Stimulated activated CD4-positive, alpha-beta T cell treated with anti-CD3 and anti-CD28 coated beads, Interleukin-4, amount 100 ng/mL, for 24 hours (primary cell): ENCODE measurements around the gene PTPN3.

Source experiments
- DNase-seq: peaks from one replicate; pipeline ENCODE4 v3.0.0-alpha.2; 2020

The PTPN3 gene

GRCh38 chr9:109476642-109477257 lies 21.4 kb downstream of the PTPN3 start:
- no peak for DNase-seq

DNA sequence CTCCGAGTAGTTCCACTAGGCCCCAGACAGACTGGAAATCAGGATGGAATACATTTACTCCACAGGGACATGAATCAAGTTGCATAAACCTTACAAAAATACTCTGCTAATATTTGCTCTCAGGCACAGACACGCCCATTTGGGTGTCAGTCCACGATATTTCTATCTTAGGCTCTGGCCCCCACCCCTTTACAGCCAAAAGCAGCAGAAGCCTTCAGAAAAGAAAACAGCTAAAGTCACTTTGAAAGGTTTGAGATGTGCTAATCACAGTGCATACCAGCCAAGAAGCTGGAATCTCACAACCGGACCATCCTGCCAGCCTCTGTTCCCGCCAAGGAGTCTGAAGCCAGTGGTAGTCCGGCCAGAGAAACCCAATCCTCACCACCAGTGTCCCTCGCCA lies 22.6 kb downstream of the PTPN3 start:
- no peak for DNase-seq

GRCh38 chr9:109474944-109475343 lies 23.2 kb downstream of the PTPN3 start:
- no peak for DNase-seq

DNA sequence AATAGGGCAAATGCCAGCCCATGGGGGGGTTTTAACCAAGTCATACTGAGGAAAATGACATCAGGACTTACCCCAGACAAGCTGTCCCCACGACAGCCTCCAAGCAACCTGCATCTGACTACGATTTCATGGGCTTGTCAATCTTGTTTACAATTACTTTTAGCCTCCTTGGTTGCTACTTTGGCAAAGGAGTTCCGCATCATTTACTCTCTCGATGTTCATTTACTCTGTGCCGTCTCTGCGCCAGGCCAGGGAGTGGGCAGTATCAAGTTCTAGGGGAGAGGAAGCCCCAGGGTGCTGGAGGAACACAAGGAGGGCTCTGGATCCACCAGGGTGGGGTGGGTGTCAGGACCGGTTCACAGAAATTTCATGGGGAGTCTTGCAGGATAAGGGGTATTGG lies 23.9 kb downstream of the PTPN3 start:
- no peak for DNase-seq

DNA sequence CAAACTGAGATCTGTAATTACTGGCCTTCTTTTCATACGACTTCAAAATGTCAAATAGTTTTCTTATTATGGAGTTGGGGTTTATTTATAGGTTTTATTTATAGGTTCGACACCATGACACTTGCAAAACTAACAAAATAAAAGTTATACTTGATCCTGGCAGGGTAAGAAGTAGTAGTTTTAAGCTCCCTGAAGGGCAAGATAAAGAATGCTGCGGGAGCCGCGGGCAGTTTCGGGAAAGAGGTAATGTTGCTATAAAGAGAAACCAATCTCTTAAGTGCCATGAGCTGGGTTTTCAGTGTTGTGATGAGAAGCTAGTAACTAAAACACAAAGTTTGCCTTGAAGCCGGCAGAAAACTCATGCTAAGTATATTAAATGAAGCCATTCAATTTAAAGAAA lies 24.8 kb downstream of the PTPN3 start:
- no peak for DNase-seq

GRCh38 chr9:109471475-109472393 lies 26.4 kb downstream of the PTPN3 start:
- no peak for DNase-seq

DNA sequence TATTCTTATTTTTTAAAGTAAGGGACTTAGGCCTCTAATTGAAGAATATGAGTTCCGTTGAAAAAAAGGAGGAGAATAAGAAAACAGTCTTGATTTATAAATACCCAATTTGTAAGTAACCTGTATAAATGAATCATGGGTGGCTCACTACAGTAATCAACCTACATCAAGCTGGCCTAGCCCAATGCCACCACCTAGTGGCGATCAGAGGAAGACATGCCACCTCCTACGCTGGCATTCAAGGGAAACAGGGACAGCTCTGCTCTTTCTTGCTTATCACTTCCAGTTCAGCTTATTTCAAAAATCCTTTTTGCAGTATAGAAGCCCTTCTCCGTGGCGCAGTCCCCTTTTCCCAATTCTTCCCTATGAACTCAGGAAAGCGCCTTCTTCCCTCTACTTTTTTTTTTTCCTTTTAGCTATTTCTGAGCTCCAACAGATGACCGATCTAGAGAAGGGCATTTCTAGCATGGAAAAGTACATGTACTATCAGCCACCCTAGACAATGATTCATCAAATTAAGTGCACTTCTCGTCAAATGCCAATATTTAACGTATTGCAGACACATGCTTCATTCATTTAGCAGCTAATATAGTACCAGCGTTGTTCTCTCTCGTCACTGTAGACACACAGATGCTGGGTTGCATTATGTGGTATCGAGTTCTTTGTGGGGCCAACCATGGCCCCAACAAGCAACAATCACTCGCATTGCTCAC lies 28.3 kb downstream of the PTPN3 start:
- DNase-seq = peak; percentile 67

DNA sequence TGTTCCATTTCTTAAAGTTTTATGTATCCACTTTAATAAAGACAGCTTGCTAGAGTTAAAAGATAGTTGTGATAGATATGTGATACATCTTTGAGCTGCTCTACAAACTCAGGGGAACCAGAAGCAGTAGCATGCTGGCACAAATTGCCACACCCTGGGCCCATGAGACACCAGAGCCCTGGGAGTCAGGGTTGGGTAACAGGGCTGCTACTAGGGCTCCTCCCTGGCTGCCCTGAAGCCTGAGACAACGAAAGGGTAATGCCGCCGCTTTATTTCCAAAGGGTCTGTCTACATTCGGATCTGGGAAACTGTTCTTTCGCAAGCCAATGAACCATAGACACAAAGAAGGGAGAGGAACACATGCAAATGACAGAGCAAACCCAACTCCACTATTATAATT lies 29.2 kb downstream of the PTPN3 start:
- DNase-seq = no peak

DNA sequence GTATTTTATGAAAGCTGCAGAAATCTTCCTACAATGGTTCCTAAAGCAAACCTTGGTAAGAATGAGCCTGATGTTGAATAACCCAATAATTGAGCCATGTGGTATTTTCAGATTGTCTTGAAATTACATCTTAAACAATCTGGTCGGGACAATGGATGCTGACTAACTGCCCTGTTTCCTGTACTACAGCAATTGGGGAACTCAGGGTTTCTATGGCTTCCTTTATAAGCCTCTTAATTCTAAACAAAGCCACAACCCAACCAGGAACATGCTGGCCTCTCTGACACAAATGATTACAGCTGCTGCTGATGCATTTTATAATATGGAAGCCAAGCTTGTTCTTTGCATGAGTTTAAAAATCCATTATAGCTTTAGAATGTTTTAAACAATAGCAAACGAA lies 30.2 kb downstream of the PTPN3 start:
- no peak for DNase-seq

DNA sequence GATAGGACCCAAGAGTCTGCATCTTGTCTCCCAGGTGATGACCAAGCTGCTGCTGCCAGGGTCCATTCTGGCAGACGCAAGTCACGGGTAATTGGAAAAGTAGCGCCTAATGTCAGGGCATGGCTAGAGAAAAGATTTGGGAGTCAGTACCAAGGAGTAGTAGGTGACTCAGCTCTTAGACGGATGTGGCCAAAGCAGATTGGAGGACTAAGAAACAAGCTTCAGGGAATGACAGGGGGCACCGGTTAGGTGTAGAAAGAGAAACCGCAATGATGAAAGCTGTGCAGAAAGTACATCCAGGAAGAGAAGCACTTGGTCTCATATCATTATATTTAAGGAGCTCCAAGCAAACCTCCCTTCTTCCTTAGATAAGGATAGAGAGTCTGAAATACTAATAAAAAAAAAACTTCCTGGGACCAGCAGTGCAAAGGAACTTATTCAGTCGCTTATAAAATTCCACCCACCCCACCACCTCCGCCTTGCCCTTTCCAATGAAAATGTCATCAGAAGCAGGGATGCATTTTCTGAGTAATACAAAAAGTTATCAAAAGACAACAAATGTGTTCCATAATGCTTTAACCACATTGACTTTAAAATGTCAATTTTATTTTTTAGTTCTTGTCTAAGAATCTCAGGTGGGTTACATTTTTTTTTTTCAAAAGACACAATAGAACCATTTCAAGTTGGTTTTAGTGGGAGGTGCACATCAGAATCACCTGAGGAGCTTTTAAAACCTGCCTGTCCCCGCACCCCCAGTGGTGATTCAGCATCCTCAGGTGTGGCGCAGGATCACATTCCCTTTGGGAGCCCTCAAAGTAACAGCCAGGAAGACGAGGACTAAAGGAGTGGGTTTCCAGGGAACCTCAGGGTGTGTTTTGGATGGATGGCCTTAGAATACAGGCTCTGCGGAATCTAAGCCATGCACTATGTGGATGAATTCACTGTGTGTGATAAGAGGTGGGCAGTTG lies 31.2 kb downstream of the PTPN3 start:
- no peak for DNase-seq

- DNase-seq = no peak
Observed at GRCh38 chr9:109463924-109464625, 34.0 kb downstream of the PTPN3 start.

DNA sequence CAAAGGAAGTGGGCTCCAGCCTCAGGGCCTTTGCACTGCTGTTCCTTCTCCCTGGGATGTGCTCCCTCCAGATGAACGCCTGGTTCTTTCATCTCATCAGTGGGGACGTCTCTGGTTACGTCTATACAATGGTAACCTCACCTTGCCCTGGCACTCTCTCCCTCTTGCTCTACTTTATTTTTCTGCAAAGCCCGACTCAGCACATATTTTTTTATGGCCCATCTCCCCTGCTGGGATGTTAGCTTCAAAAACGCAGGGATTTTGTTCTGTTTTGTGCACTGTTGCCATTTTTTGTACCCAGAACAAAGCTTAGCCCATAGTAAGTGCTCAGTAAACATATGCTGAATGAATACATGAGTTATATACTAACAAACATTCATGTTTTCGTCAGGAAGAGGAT lies 37.5 kb downstream of the PTPN3 start:
- DNase-seq = no peak

DNA sequence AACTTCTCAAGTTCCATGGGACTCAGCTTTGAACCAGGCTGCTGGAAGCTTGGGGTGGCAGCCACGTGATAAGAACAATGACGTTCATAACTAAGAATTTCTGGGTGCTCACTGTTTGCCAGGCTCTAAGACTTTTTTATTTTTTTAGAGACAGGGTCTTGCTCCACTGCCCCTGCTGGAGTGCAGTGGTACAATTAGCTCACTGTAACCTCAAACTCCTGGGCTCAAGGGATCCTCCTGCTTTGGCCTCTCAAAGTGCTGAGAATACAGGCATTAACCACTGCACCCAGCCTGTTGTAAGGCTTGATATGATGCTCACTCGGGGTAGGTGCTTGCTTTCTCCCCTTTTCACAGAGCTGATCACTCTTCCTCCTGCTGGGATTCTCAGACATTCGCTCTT lies 38.7 kb downstream of the PTPN3 start:
- DNase-seq = no peak

DNA sequence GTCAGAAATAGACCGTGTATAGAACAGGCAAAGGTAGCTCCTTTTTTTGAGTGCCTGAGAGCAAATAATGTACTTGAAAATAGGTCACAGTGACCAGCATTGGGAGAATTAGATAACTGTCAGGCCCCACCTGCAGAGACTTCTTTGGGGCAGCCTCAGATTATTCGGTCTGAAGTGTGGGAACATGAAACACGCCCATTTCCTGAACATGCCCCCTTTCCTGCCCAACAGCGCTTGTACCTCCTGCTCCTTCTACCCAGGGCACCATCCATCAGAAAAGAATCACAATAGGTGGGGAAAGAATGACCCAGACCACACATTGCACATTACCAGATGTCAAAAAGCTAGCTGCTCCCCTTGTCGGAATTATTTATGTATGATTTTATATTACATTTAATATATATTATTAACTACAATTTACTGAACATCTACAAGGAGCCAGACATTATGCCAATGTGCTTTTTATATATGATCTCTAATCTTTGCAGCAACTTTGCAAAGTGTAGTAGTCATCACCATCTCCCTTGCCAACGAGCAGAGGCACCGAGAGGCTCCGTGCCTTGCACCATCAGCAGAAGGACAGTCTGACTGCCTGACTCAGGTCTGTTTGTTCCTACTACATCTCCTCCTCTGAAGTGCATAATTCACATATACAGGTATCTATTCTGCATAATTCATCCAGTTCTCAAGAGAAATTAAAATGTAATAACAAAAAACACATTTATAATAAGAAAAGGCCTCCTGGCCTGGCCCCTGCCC lies 39.5 kb downstream of the PTPN3 start:
- no peak for DNase-seq

GRCh38 chr9:109456811-109457210 lies 41.3 kb downstream of the PTPN3 start:
- DNase-seq = no peak

GRCh38 chr9:109455861-109456260 lies 42.2 kb downstream of the PTPN3 start:
- DNase-seq = no peak

DNA sequence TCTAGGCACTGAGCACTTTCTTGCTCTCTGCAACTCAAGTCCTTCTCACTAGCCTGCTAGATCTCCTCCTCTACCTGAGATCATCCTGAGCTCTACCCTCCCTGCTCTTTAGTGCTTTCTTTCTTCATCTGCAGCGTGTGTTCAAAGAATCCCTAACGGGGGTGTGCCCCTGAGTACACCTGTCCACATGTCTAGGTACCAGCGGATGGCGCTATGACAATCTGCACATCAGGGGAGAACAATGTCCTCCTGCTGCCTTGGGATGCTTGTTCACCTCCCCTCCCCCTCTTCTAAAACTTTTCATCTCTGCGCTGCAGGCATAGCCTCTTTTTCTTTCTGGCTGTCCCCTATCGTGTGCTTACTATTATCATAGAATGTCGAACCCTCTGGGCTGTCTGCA lies 42.7 kb downstream of the PTPN3 start:
- DNase-seq = no peak

DNA sequence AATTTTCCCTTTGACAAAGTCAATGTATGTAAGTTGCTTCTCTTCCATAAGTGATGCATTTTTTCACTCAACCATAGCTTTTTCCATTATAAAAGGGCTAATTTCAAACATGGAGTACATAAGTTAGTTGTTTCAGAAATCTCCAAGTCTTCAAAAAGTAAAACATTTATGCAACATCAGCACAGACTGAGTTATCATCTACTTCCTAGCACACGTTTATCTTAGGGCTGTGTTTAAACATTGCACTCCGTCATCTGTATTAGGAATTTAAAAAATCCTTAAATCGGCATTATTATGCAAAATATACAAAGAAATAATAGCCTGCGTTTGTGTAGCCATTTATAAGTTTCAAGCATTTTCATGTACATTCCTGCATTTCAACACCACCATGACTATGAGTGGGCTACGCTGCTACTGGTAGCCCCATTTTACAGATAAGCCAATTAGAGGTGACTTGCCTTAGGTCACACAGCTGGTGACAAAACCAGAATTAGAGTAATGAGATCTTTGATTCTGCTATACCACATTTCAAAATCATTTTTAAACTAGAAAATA lies 43.4 kb downstream of the PTPN3 start:
- no peak for DNase-seq

DNA sequence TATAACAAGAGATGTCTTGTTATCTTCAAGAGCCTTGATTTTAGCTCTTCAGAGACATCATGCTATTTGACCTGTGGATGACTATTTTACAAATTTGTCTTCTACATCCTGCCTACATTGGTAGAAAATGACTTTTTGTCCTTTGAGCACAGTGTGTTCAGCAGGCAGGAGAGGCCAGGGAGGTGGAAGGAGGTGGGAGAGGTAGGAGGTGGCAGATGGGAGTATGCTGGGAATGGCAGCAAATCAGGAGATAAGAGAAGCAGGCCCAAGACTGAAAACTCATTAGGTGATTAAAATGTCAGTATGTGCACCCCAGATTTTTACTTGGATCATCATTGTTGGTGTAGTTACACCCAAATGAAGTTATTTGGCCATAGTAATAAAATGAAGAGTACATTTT lies 44.1 kb downstream of the PTPN3 start:
- DNase-seq = no peak

GRCh38 chr9:109453210-109453842 lies 44.8 kb downstream of the PTPN3 start:
- no peak for DNase-seq
